A549 treated with CORT108297 at 1 μM for 4 hours (cell line): Measurements from ENCODE around the gene SPTAN1. TPM values are rescaled to one million over a fixed set of nuclear protein-coding genes. Genes with fewer than 3 reads are reported as not detected.

Source experiments
- total RNA-seq: library from RNA; stranded (reverse); fragments of 200-300 nt; extraction: Qiagen RNA extraction; gene quantifications from 5 replicates; pipeline ENCODE4 v1.2.3, GENCODE V29; 2022

The SPTAN1 gene
- total RNA-seq: 142 to 153 TPM (median 151 TPM) in 5 replicates

GRCh38 chr9:128552153-128552743, at the start of gene SPTAN1:
Gene SPTAN1, plus strand, starts transcription at chr9:128552587. Its CDS starts 14,154 bp downstream, at chr9:128566741.

GRCh38 chr9:128504485-128505413, 47.6 kb upstream of the SPTAN1 start, which contains the start of gene GLE1:
Gene GLE1, plus strand, starts transcription at chr9:128504719. Its CDS starts 87 bp downstream, at chr9:128504806.

GRCh38 chr9:128656416-128657343, 104.3 kb downstream of the SPTAN1 start, which contains the start of gene DYNC2I2:
Gene DYNC2I2, minus strand, starts transcription at chr9:128656847. Its CDS starts 121 bp downstream, at chr9:128656726.

Other genes with a start within 250 kb of the SPTAN1 start
- 40.0 to 56.0 TPM (median 51.8 TPM) in 5 replicates for gene TRUB2, start 230.1 kb upstream of the SPTAN1 start, total RNA-seq
- gene COQ4, start 229.7 kb upstream of the SPTAN1 start, total RNA-seq: 47.6 to 64.3 TPM (median 63.2 TPM) in 5 replicates
- gene SLC27A4, start 212.1 kb upstream of the SPTAN1 start, total RNA-seq: 38.8 to 52.9 TPM (median 48.0 TPM) in 5 replicates
- 65.5 to 89.4 TPM (median 85.3 TPM) in 5 replicates for gene URM1, start 181.2 kb upstream of the SPTAN1 start, total RNA-seq
- 32.0 to 43.1 TPM (median 38.8 TPM) in 5 replicates for gene CERCAM, start 131.7 kb upstream of the SPTAN1 start, total RNA-seq
- gene ODF2, start 96.6 kb upstream of the SPTAN1 start, total RNA-seq: 26.0 to 31.1 TPM (median 28.6 TPM) in 5 replicates
- 28.7 to 31.7 TPM (median 30.8 TPM) in 5 replicates for gene GLE1, start 47.9 kb upstream of the SPTAN1 start, total RNA-seq
- gene DYNC2I2, start 104.3 kb downstream of the SPTAN1 start, total RNA-seq: 92.7 to 147 TPM (median 145 TPM) in 5 replicates
- 387 to 607 TPM (median 394 TPM) in 5 replicates for gene SET, start 136.6 kb downstream of the SPTAN1 start, total RNA-seq
- 11.0 to 19.9 TPM (median 15.3 TPM) in 5 replicates for gene PKN3, start 149.9 kb downstream of the SPTAN1 start, total RNA-seq
- gene ZDHHC12, start 171.5 kb downstream of the SPTAN1 start, total RNA-seq: 60.2 to 98.7 TPM (median 96.0 TPM) in 5 replicates
- gene ZER1, start 219.3 kb downstream of the SPTAN1 start, total RNA-seq: 11.2 to 18.4 TPM (median 16.6 TPM) in 5 replicates
- gene TBC1D13, start 234.7 kb downstream of the SPTAN1 start, total RNA-seq: 20.5 to 24.0 TPM (median 21.2 TPM) in 5 replicates